ENCODE results near the gene NT5DC2.

DNA sequence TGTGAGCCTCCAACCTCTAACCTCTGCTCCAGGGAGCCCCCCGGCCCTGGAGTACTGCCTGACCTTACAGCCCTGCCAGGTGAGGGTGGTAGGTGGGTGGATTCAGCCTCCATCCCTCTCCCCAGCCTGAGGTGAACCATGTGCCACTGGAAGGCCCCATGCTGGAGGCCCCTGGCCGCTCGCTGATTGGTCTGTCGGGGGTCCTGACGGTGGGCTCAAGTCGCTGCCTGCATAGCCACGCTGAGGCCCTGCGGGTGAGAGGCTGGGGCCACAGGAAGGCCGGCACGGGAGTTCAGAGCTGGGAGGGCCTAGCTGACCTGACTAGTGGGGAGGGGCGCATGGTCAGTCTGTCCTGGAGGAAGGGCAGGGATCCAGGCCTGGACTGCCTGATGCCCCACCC is 19.1 kb downstream of the NT5DC2 start:
- TF ChIP-seq CTCF (conservative IDR thresholded peaks at IDR 0.05): no peak
- no peak for TF ChIP-seq EZH2 (IDR thresholded peaks at IDR 0.05; ENCODE audit: low read depth)

Measured in PC-9 (cell line).